NB4 (cell line): ENCODE results near the gene PPFIBP2.

ENCODE experiments used
- DNase-seq: peaks from one replicate; pipeline ENCODE4 v3.0.0; 2010; ENCODE audit warnings: low read depth
- H3K4me3 ChIP-seq: one replicate; pipeline ENCODE4 v1.5.1; 2011; ENCODE audit warnings: mild to moderate bottlenecking, low read depth, low read length, moderate library complexity
- CTCF ChIP-seq: IDR thresholded peaks from one replicate; pipeline ENCODE4 v1.5.1; 2012; ENCODE audit warnings: low read depth, low read length
- MAX ChIP-seq: IDR thresholded peaks from 2 replicates; pipeline ENCODE4 v1.6.1; 2011; ENCODE audit warnings: low read depth, low read length
- MYC ChIP-seq: IDR thresholded peaks from 2 replicates; pipeline ENCODE4 v1.6.1; 2011; ENCODE audit warnings: low read depth, low read length
- POLR2A ChIP-seq: IDR thresholded peaks from 2 replicates; pipeline ENCODE4 v1.6.1; 2011; ENCODE audit warnings: mild to moderate bottlenecking; ENCODE audit not compliant: insufficient read length; ENCODE audit errors: extremely low read depth

The PPFIBP2 gene

GRCh38 chr11:7480113-7480512 is 33.7 kb upstream of the PPFIBP2 start:
- DNase-seq, result no peak
- no peak for TF ChIP-seq POLR2A
- H3K4me3 ChIP-seq, result no peak overlapping the region

GRCh38 chr11:7484131-7484530 is 29.7 kb upstream of the PPFIBP2 start:
- H3K4me3 ChIP-seq, result no peak overlapping the region
- no peak for DNase-seq
- TF ChIP-seq MAX (no peak), POLR2A (no peak), MYC (no peak), CTCF (no peak)

- DNase-seq, result no peak
- no peak overlapping the region for H3K4me3 ChIP-seq
- TF ChIP-seq POLR2A (no peak), MYC (no peak), MAX (no peak), CTCF (no peak)
Observed at GRCh38 chr11:7484645-7485044, 29.2 kb upstream of the PPFIBP2 start.

- TF ChIP-seq POLR2A (no peak), MAX (no peak), MYC (no peak), CTCF (no peak)
- H3K4me3 ChIP-seq, result no peak within 1 kb of the TSS
- DNase-seq, result no peak
Observed at GRCh38 chr11:7485186-7486097, 28.4 kb upstream of the PPFIBP2 start, which contains the start of gene OLFML1. Gene OLFML1 (plus strand): TSS chr11:7485506. CDS start chr11:7485876, 370 bp downstream.

- TF ChIP-seq MAX (no peak), CTCF (no peak), POLR2A (no peak), MYC (no peak)
- no peak overlapping the region for H3K4me3 ChIP-seq
- no peak for DNase-seq
Observed at GRCh38 chr11:7486098-7486780, 27.6 kb upstream of the PPFIBP2 start.

- DNase-seq, result no peak
- no peak overlapping the region for H3K4me3 ChIP-seq
- TF ChIP-seq MYC (no peak), MAX (no peak), POLR2A (no peak), CTCF (no peak)
Observed at GRCh38 chr11:7486781-7487140, 27.0 kb upstream of the PPFIBP2 start.
